Central memory CD4-positive, alpha-beta T cell (primary cell): ENCODE data around the gene CBLL2.
"Not testable (repeated sequence)": the region's sequence is repeated elsewhere in the genome, so short reads cannot be mapped to it uniquely, and the experiment has no call there.

Source experiments
- DNase-seq: peaks from one replicate; pipeline ENCODE4 v3.0.0; 2022
- total RNA-seq, 3 experiments: gene quantifications; one replicate each; lab custom pipeline; 2026; lab: John Stamatoyannopoulos, UW

CBLL2 gene, protein sequence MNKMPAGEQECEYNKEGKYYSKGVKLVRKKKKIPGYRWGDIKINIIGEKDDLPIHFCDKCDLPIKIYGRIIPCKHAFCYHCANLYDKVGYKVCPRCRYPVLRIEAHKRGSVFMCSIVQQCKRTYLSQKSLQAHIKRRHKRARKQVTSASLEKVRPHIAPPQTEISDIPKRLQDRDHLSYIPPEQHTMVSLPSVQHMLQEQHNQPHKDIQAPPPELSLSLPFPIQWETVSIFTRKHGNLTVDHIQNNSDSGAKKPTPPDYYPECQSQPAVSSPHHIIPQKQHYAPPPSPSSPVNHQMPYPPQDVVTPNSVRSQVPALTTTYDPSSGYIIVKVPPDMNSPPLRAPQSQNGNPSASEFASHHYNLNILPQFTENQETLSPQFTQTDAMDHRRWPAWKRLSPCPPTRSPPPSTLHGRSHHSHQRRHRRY
- total RNA-seq = 0 to 0.19 (median 0.05) reads per million in 3 experiments

GRCh38 chrX:22272613-22273012 is at the start of gene CBLL2:
Gene CBLL2 (plus strand): TSS chrX:22272913. CDS start chrX:22272992, 79 bp downstream.
- DNase-seq = no peak

GRCh38 chrX:22234380-22234779 is 38.3 kb upstream of the CBLL2 start:
- no peak for DNase-seq

- no peak for DNase-seq
Measured at GRCh38 chrX:22237479-22237878, 35.2 kb upstream of the CBLL2 start.

DNA sequence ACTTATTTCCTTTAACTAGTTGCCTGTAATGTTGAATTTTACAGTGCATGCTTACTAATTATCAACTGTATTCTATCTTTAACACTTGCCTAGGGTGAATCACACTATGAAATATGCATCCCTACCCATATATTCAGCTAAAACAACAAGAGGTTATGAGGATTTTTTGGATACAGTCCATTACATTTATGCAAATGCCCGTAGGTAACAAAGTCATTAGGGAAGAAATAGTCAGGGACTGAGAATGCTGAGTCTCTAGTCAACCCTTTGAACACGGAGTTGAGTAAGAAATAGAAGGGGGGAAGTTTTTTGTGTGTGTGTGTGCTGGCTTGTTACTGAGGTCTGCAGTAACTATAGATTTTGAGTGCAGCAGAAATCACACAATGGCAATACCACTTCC is 26.1 kb upstream of the CBLL2 start:
- no peak for DNase-seq

DNA sequence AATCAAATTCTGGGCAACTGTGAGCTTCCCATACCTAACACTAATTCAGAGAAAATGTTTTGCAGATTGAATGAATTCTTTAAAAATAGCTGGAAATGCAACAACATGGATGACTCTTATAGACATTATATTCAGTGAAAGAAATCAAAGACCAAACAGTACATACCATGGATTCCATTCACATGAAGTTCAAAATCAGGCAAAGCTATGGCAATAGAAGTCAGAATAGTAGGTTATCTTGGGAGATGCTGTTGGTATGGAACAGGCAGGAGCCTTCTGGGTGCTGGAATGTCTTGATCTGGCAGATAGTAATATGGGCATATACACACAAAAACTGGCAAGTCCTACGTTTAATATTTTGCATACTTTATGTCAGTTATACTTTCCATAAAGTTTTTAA is 25.5 kb upstream of the CBLL2 start:
- DNase-seq = no peak

DNA sequence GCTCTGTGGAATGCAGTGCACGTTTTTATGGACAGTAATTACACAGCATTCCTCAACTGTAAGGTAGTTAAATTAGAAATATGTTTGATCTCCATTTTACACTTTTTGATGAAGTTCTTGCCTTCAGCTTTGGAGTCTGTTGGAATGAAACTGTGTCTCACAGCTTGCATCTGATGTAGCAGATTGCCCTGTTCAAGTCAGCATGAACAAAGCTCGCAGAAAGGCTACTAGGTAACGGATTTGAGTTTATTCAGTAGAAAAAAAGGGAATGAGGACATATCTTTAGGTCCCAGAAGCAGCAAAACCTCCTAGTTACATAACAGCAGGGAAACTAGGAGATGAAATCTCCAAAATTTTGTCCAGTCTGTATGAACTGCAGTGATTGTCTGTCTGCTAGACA is 24.3 kb upstream of the CBLL2 start:
- DNase-seq = no peak

DNA sequence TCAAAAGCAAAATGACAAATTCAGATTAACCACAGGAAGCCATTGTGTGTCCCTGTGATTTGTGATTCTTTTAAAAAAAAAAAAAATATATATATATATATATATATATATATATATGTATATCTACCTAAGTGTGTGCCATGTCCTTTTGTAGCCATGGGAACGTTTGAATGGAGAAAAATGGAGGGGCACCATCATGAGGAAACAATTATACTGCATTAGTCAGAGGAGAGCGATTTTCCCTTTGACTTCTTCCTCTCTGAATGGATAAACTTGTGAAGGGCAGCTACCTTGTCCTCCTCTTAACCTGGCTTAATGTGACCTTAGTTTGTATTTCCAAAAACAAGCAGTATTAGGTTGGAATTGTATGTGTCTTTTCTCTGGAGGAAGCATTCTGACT is 23.3 kb upstream of the CBLL2 start:
- no peak for DNase-seq

- DNase-seq = no peak
Measured at GRCh38 chrX:22268706-22269105, 4.0 kb upstream of the CBLL2 start.

GRCh38 chrX:22273714-22274317 is 1.1 kb downstream of the CBLL2 start:
- DNase-seq = no peak

- DNase-seq = no peak
Measured at GRCh38 chrX:22276781-22277180, 4.1 kb downstream of the CBLL2 start.

DNA sequence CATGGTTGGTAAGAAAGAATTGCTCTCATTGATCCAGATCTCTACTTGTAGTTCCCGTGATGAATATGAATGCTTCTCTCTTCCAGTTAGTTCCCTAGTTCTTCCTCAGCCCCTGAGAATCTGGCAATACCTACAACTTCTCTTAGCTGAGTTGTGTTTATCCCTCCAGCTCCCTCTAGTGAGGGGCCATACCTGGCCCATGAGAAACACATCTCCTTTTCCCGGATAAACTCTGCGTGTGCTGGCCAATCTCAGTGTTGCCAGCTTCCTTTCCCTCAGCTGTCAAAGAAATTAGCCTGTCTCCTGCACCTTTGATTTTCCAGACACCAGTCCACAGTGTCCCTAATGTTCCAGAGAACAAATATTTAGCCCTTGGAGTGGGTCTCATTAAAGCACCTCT is 5.7 kb downstream of the CBLL2 start:
- no peak for DNase-seq

- not testable (repeated sequence) for DNase-seq
Measured at GRCh38 chrX:22289209-22289608, 16.5 kb downstream of the CBLL2 start.

DNA sequence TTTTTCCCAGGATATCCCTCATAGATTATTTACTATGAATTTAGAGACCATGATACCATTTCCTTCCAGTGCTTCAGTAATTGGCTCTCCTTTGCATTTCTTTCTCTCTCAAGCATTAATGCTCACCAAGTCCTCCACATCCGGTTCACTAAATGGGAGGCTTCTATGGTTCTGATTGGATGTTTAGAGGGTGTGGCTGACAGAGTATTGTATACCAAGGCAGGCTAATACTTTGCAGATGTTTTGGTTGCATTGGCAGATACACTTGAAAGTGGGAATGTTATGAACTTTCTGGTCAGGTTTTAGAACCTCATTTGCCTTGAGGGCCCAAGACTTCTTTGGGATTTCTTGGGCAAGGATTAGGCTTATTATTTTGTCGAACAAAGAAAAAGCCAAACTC is 24.2 kb downstream of the CBLL2 start:
- DNase-seq = no peak

GRCh38 chrX:22300130-22300529 is 27.4 kb downstream of the CBLL2 start:
- no peak for DNase-seq

DNA sequence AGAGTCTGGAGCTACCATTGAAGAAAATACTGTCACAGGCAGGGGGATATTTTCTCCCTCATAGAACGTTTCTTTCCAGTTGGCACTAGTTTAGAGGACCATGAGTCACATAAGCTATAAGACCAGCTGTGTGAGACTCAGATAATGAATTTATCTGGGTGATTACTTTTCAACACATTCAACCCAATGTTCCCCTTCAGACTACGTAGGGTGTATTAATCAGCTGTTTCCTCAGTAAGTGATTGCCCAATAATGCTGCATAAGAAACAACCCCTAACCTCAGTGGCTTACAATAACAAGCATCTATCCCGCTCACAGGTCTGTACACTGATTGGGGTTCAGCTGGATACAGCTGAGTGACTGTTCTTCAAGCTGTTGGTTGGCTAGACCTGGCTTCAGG is 38.1 kb downstream of the CBLL2 start:
- no peak for DNase-seq

DNA sequence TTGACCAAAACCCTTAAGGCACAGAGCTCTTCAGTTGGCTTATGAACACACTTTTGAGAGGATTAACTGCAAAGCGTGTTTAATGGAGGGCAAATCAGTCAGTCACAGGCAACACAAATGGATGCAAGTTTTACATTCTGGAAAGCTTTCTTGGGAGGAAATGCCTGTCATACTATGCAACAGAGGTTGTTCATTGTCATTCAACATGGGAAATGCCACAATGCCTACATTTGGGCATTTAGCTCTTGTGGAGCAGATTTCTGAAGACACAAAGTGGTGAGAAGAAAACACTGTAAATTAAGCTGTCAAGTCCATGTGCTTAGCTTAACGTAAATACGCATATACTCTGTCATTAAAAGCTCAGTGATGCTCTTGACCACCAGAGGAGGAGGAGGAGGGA is 41.1 kb downstream of the CBLL2 start:
- no peak for DNase-seq

GRCh38 chrX:22314211-22314610 is 41.5 kb downstream of the CBLL2 start:
- DNase-seq = no peak

DNA sequence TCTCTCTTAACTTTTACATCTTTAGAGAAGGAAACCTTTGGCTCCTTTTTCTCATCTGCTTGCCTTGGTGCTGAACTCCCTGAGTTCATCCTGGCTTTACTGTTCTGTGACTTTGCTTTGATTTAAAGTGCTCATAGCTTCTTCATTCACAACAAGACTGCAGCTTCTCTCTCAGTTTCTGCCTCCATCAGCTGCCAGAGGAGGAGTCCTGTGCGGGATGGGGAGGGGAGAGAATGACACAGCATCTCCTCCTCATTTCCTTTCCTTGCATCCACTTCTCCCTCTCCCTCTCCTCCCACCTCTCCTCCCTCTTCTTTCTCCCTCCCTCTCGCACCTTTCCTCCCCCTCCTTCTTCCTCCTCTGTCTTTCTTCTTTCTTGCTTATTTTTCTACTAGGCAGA is 42.0 kb downstream of the CBLL2 start:
- no peak for DNase-seq

DNA sequence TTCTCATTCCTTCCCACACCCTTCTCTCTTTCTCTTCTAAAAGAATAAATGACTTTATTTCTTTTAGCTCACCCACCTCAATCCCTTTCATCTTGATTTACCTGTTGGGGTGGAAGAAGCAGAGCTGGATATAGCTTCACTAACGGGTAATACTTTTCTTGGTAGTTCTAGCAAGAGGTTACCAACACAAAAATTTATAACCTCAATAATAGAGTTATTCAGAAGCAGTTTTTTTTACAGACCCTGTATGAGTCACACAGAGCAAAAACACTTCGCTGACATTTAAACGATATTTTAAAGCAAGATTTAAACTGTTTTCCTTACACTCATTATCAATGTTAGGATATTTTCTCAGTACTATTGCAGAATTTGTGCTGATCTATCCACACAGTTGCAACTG is 42.4 kb downstream of the CBLL2 start:
- DNase-seq = no peak

DNA sequence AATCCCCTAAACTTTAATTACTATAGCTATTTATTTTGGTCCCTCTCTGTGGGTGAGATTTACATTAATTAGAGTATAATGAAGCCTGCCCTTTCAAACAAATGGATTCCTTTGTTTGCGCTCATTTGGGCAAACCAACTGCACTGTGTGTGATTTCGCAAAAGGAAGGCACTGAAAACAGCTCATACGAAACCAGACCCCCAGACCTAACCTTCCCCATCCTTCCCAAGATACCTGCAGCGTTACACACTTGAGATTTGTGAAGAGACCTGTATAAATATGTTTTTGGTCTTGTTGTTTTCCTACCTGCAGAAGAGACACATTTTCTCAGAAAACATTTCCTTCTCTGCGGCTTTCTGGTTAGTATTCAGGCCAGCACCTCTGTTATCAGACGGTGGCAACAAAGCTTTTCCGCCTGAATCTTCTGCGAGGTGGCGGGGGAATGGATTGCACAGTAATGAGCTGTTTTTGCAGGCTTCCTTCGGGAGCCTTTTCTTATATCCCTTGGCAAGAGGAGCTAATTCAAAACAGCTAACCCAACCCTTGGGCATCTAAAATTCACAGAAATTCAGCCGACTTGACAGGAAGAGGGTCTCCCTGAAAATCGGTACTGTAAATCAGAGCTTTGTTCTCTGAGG is 47.6 kb downstream of the CBLL2 start:
- DNase-seq = no peak

- DNase-seq = no peak
Measured at GRCh38 chrX:22323541-22323940, 50.8 kb downstream of the CBLL2 start.
